CD4-positive, alpha-beta T cell (primary cell): ENCODE data around the gene GHR. TPM values are rescaled to one million over a fixed set of nuclear protein-coding genes. Genes with fewer than 3 reads are reported as not detected.

Experiments
- ATAC-seq: fragments of 200-7000 bp; cut with Tn5 transposase; one replicate; pipeline ENCODE4 v1.10.0; 2022; ENCODE audit warnings: mild to moderate bottlenecking; ENCODE audit not compliant: poor library complexity
- CTCF ChIA-PET: fragments of 350-600 bp; sonication (Branson Sonifier 250); formaldehyde crosslinking; loops from one replicate; lab custom pipeline; 2021; ENCODE audit warnings: antibody characterized with exemption, inconsistent platforms; lab: Charles Lee
- POLR2A ChIA-PET: fragments of 350-600 bp; sonication (Branson Sonifier 250); formaldehyde crosslinking; loops from one replicate; lab custom pipeline; 2021; ENCODE audit warnings: antibody characterized with exemption, inconsistent platforms; lab: Charles Lee
- DNase-seq, 14 experiments: peaks; one replicate each; pipeline ENCODE4 v3.0.0-alpha.2; 2013 to 2020; ENCODE audit warnings: mixed read lengths in 2 of 14
- H3K27ac ChIP-seq, 2 donors: one replicate each; pipeline versions ENCODE4 v1.5.1 to v1.7.0; 2013; ENCODE audit warnings: low read length in 2 of 2, low read depth in 1 of 2, mild to moderate bottlenecking in 1 of 2
- H3K27me3 ChIP-seq, 2 experiments: 1 replicate in 1 of 2; 2 replicates in 1 of 2; pipeline versions ENCODE4 v1.6.1 to v1.7.0; 2013; ENCODE audit warnings: low read length in 2 of 2, control low read depth in 1 of 2, mild to moderate bottlenecking in 1 of 2, moderate library complexity in 1 of 2; ENCODE audit not compliant: insufficient read depth in 2 of 2, control insufficient read depth in 1 of 2
- H3K36me3 ChIP-seq: one replicate; pipeline ENCODE4 v1.6.1; 2013; ENCODE audit warnings: low read length, control low read depth; ENCODE audit not compliant: insufficient read depth
- H3K4me1 ChIP-seq: one replicate; pipeline ENCODE4 v1.6.1; 2013; ENCODE audit warnings: low read length, control low read depth; ENCODE audit not compliant: insufficient read depth
- H3K4me3 ChIP-seq: one replicate; pipeline ENCODE4 v1.5.1; 2013; ENCODE audit warnings: mild to moderate bottlenecking, low read length, moderate library complexity
- H3K9me3 ChIP-seq, 2 experiments: 1 replicate in 1 of 2; 2 replicates in 1 of 2; pipeline versions ENCODE4 v1.6.1 to v1.7.0; 2013; ENCODE audit warnings: low read length in 2 of 2, mild to moderate bottlenecking in 2 of 2, control low read depth in 1 of 2, moderate library complexity in 1 of 2; ENCODE audit not compliant: control insufficient read depth in 1 of 2, insufficient read depth in 1 of 2
- H3K27ac Mint-ChIP-seq: one replicate; pipeline ENCODE4 v1.8.0; 2020; ENCODE audit warnings: mixed read lengths
- H3K27me3 Mint-ChIP-seq: one replicate; pipeline ENCODE4 v1.8.0; 2021; ENCODE audit warnings: mixed read lengths
- H3K36me3 Mint-ChIP-seq: one replicate; pipeline ENCODE4 v1.8.0; 2021; ENCODE audit warnings: low read depth, mixed read lengths
- H3K4me1 Mint-ChIP-seq: one replicate; pipeline ENCODE4 v1.8.0; 2021; ENCODE audit warnings: low read depth, mixed read lengths
- H3K4me3 Mint-ChIP-seq: one replicate; pipeline ENCODE4 v1.8.0; 2020; ENCODE audit warnings: mild to moderate bottlenecking, mixed read lengths
- H3K9me3 Mint-ChIP-seq: one replicate; pipeline ENCODE4 v1.8.0; 2020; ENCODE audit warnings: mixed read lengths
- CTCF ChIP-seq: fragments of 200-600 bp; IDR thresholded peaks from one replicate; pipeline ENCODE4 v1.8.0; 2022; ENCODE audit warnings: antibody characterized with exemption, mild to moderate bottlenecking
- intact Hi-C, 2 experiments: fragments of 100-400 bp; cut with DNase I in 1 of 2; cut with micrococcal nuclease in 1 of 2; formaldehyde crosslinking; loops; one replicate each; pipeline versions ENCODE4 v1.15.1 to v1.9.0; 2023 to 2025; cut with DNase I, micrococcal nuclease
- total RNA-seq, 174 experiments: library from RNA in 2 of 174; stranded (reverse) in 2 of 174; gene quantifications; one replicate each; pipeline ENCODE4 v1.2.3 and lab custom pipeline; 2021 to 2026

Gene GHR
- total RNA-seq, 2 experiments from 2014 or later = not detected

- no peaks in the 10 kb centered on the region for H3K9me3 ChIP-seq
- peaks cover 27% of the 10 kb centered on the region for H3K27me3 Mint-ChIP-seq
- ChIA-PET POLR2A (no interaction called here), CTCF (no interaction called here)
- H3K27me3 ChIP-seq = peaks cover 4 to 5% of the 10 kb centered on the region in 2 experiments
- no peak for TF ChIP-seq CTCF
- no peaks in the 10 kb centered on the region for H3K4me1 ChIP-seq
- ATAC-seq (no peak), DNase-seq (no peak)
- no peaks in the 10 kb centered on the region for H3K36me3 Mint-ChIP-seq
- intact Hi-C loops = no loop called here
- no peak overlapping the region for H3K4me3 ChIP-seq
- no peaks in the 10 kb centered on the region for H3K4me1 Mint-ChIP-seq
- no peaks in the 10 kb centered on the region for H3K36me3 ChIP-seq
- no peaks in the 10 kb centered on the region for H3K9me3 Mint-ChIP-seq
- no peak overlapping the region for H3K27ac Mint-ChIP-seq
- H3K27ac ChIP-seq = no peak overlapping the region
- H3K4me3 Mint-ChIP-seq = no peak overlapping the region
Measured at GRCh38 chr5:42611437-42611836, 188.2 kb downstream of the GHR start.

- TF ChIP-seq CTCF = no peak
- POLR2A ChIA-PET = no interaction called here
- no peak overlapping the region for H3K27ac Mint-ChIP-seq
Measured at GRCh38 chr5:42612750-42613366, 189.6 kb downstream of the GHR start.

GRCh38 chr5:42614509-42614908 lies 191.3 kb downstream of the GHR start:
- Histone ChIP-seq H3K27ac (no peak overlapping the region), H3K27me3 (peaks cover 0 to 4% of the 10 kb centered on the region in 2 experiments), H3K4me3 (no peak overlapping the region), H3K36me3 (no peaks in the 10 kb centered on the region), H3K9me3 (no peaks in the 10 kb centered on the region), H3K4me1 (no peaks in the 10 kb centered on the region)
- Mint-ChIP-seq H3K36me3 (no peaks in the 10 kb centered on the region), H3K4me3 (no peak overlapping the region), H3K9me3 (no peaks in the 10 kb centered on the region), H3K4me1 (no peaks in the 10 kb centered on the region), H3K27me3 (peaks cover 21% of the 10 kb centered on the region), H3K27ac (no peak overlapping the region)
- ChIA-PET POLR2A (no interaction called here), CTCF (no interaction called here)
- no peak for ATAC-seq
- DNase-seq = no peak
- intact Hi-C loops = no loop called here
- TF ChIP-seq CTCF = no peak

More at GRCh38 chr5:42612750-42613366, 189.6 kb downstream of the GHR start:
- H3K36me3 ChIP-seq = no peaks in the 10 kb centered on the region
- no peak overlapping the region for H3K27ac ChIP-seq
- CTCF ChIA-PET = no interaction called here
- intact Hi-C loops = no loop called here
- no peaks in the 10 kb centered on the region for H3K9me3 ChIP-seq
- Mint-ChIP-seq H3K4me1 (no peaks in the 10 kb centered on the region), H3K36me3 (no peaks in the 10 kb centered on the region), H3K9me3 (no peaks in the 10 kb centered on the region), H3K27me3 (peaks cover 21% of the 10 kb centered on the region), H3K4me3 (no peak overlapping the region)
- H3K4me1 ChIP-seq = no peaks in the 10 kb centered on the region
- DNase-seq = no peak
- no peak for ATAC-seq
- no peak overlapping the region for H3K4me3 ChIP-seq
- H3K27me3 ChIP-seq = peaks cover 4 to 5% of the 10 kb centered on the region in 2 experiments
